DLD1 (cell line): ENCODE measurements around the gene NKG7.

Experiments used
- in situ Hi-C: cut with HindIII; loops from 2 replicates; pipeline ENCODE4 v1.10.0; 2017; ENCODE audit warnings: low sequenced_read_pairs

NKG7 gene

DNA sequence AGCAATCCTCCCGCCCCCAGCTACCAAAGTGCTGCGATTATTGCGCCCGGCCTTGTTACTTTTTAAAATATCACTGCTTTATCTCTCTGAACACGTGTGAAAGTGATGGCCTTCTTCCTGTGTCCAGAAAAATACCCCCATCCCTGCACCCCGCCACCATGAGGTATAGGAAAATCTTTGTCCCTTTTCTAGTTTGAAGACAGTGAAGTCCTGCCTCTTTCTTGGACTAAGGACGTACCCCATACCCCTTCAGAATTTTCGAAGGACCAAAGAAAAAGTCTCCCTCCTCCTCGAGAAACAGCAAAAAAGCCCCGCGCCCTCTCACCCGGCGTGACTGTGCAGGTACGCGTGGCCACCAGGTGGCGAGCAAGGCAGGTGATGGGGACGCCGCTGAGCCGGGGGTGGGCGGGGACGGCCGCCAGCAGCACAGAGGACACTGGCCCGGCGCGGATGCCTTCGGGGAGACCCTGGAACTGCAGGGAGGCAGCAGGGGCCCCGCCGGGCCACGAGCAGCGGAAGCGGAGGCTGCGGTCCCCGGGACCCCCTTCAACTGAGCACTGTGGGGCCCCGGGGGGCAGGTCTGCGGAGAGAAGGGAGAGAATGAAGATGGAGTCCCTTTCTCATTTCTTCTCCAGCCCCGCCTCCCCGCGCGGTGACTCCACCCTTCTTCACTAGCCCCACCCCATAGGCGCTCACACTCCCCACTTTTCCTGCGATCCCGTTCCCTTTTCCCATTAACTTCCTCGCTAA is 33.7 kb downstream of the NKG7 start:
- in situ Hi-C loops, result no loop called here

- in situ Hi-C loops, result no loop called here
These were observed 34.4 kb downstream of the NKG7 start for GRCh38 chr19:51337861-51338562.

- in situ Hi-C loops, result no loop called here
These were observed 35.2 kb downstream of the NKG7 start for GRCh38 chr19:51337141-51337860.

- in situ Hi-C loops, result no loop called here
These were observed 38.5 kb downstream of the NKG7 start for GRCh38 chr19:51333836-51334460.

DNA sequence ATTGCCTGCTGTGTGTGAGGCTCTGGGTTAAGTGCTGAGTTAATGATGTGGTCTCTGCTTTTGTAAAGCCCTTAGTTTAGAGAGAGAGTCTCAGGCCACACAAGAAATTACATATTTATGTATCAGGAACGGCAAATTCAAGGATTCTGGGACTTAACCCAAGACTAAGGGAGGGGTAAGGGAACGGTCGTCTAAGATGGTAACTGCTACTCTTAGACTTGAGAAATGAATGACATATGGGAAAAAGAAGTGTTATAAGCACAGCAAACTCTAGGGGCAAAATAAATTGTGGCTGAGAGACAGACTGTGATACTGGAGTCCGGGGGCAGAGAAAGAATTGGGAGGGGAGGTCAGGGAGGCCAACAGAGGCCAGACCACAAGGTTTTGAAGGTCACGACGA is 40.7 kb downstream of the NKG7 start:
- in situ Hi-C loops, result no loop called here

DNA sequence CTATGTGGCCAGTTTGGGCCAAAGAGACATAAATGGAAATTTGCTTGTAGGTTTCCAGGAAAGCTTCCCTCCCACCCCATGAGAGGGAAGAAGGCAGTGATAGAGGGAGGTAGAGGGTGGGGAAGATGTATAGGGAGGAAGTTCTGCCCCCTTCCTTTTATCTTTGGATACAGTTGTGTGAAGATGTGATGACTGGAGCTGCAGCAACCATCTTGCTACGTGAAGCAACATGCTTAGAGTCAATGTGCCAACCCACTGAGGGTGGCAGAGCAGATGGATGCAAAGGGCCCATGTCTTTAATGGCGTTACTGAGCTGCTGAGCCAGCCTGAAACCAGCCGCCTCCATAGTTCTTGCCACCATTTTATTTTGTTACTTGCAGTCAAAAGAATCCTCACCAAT is 41.3 kb downstream of the NKG7 start:
- in situ Hi-C loops, result no loop called here

DNA sequence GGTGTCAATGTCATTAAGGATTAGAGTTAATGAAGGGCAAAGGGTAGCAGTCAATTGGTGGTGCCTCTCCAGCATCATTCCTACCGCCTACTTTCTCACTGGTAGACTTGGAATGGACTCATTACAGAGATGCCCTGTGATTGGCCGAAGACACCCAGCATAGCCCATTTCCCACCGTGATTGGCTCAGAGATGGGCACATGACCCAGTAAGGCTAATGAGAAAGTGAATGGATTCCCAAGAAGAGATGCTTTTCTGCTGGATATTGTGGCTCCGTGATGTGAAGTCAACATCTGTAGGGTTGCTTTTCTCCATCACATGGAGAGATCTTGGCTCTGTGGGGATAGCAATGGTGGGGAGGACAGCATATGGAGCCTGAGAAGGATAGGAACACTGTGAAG is 42.1 kb downstream of the NKG7 start:
- in situ Hi-C loops, result no loop called here

GRCh38 chr19:51329411-51329810 is 43.0 kb downstream of the NKG7 start:
- in situ Hi-C loops, result no loop called here

DNA sequence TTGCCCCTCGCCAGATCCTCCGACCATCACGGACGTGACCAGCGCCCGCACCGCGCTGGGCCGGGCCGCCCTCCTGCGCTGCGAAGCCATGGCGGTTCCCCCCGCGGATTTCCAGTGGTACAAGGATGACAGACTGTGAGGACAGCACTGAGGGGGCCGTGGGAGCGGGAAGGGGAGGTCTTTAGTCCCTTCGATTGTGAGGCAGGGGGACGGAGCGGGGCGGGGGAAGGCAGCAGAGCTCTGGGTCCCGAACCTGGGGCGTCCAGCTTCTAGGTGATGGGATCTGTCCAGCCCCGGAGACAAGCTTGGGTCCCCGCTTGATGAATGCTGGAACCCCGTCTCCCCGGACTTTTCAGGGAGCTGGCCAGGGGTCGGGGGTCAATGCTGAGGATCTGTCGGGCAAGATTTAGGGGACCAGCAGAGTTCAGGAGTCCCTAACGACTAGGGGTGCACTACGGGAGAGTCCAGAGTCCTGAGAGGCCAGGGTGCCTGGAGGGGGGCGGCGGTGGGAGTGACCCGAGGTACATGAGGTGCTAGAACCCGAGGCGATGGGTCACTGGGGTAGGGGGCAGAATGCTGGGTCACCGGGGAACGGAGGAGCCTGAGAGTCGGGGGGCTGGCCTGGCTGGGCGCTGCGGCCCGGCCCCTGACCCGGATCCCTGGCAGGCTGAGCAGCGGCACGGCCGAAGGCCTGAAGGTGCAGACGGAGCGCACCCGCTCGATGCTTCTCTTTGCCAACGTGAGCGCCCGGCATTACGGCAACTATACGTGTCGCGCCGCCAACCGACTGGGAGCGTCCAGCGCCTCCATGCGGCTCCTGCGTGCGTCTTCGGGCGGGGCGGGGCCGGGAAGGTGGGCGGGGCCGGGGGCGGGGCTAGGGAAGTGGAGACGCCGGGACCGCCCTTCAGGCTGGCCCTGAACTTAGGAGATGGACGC is 45.1 kb downstream of the NKG7 start:
- in situ Hi-C loops, result no loop called here

DNA sequence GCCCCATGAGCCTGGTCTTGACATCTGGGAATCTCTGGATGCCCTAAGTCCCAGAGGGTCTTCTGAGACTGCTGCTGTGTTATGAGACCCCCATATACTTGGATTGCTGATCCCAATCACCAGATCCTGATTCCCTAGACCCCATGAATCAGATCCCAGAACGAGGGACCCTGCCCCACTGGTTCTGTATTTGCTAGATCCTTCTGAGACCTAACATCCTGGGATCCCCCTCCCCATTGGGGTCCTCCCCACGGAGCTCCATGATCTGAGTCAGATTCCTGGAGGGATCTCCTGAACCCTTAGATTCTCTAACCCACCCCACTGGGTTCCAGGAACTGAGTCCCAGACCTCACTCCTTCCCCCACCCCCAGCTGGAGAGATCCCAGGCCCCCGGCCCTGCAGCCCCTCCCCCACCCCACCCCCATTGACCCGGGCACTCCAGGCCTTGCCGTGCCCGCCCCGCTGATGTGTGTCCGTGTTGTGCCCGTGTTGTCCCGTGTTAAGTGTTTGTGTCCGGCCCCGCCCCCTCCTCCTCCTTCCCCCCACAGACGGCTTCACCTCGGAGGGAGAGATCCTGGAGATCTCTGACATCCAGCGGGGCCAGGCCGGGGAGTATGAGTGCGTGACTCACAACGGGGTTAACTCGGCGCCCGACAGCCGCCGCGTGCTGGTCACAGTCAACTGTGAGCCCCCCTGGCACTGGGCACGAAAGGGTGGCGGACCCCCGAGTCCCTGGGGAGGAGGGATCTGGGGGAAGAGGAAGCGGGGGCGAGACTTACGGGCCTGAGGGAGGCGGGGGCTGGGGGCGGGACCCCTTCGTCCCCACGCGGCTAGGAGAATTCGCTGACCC is 46.0 kb downstream of the NKG7 start:
- in situ Hi-C loops, result no loop called here

- in situ Hi-C loops, result no loop called here
These were observed 47.1 kb downstream of the NKG7 start for GRCh38 chr19:51325161-51325976.

- in situ Hi-C loops, result no loop called here
These were observed 48.3 kb downstream of the NKG7 start for GRCh38 chr19:51324167-51324481.

DNA sequence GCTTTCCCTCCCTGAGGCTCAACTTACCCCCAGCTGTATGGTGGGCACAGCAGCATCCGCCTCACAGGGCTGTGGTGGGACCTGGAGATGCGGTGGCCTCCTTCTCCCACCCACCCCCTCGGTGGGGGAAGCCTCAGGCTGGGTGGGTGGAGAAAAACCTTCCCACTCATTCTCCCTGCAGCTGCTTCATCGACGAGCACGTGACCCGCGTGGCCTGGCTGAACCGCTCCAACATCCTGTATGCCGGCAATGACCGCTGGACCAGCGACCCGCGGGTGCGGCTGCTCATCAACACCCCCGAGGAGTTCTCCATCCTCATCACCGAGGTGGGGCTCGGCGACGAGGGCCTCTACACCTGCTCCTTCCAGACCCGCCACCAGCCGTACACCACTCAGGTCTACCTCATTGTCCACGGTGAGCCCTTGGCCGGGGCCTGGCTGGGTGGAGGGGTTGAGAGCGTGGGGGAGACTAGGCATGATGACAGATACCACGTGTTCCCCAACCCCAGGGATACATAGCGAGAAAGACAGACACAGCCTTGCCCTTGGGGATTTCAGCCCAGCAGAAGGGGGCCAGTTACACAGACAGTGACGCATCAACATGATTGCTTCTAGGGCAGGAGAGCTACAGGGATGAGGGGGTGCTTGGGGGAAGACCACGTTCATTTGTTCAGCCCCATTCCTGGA is 48.8 kb downstream of the NKG7 start:
- in situ Hi-C loops, result no loop called here

- in situ Hi-C loops, result no loop called here
These were observed 50.7 kb downstream of the NKG7 start for GRCh38 chr19:51321799-51322198.
